AG09309 (cell line): ENCODE data around the gene GCNT3.

Experiments
- DNase-seq: peaks from one replicate; pipeline ENCODE4 v3.0.0-alpha.2; 2010; ENCODE audit warnings: low read depth
- H3K4me3 ChIP-seq: 2 replicates; pipeline ENCODE4 v1.5.1; 2011; ENCODE audit warnings: mild to moderate bottlenecking, low read depth, low read length, moderate library complexity; ENCODE audit not compliant: control insufficient read depth
- TF ChIP-seq, protein P1 (sequence below): IDR thresholded peaks from 2 replicates; pipeline ENCODE4 v1.5.1; 2011; ENCODE audit warnings: mild to moderate bottlenecking, low read depth, low read length, inconsistent platforms; ENCODE audit not compliant: insufficient read depth, control insufficient read depth; ENCODE audit errors: missing control alignments

The GCNT3 gene

DNA sequence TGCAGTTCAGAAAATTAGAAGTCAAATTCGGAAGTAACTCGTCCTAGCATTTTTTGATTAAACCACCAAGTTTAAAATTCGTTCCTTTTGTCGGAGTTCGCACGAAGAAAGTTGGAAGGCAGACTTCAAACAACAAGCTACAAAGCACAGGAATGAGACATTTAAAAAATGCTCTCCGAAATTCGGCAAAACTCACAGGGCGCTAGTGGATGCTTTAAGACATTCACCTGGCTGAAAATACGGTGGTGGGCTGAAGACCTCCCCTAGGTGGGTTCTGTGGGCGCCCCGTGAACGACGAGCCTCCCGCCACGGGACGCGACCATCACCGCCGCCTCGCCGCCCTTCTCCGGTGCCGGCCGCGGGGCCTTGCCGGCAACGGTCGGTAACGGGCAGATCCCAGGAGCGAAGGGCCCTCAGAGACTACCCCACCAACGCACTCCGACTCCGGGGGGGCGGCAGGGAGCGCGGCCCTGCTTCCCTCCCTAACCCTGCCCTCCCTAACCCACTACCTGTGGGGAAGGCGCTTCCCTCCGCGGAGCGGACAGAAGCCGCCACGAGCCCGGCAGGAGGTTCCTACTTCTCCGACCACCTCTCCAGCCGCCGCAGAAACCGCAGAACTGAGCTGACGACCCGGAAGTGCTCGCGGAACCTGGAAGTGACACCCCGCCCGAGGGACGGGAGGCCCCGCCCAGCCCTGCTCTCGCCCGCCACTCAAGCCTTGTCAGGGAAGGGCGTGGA is 45.5 kb downstream of the GCNT3 start, which contains the start of gene GTF2A2:
TSS of gene GTF2A2 (minus strand) at position 619 of the 738 bp plus-strand sequence. CDS start 5,238 bp downstream, outside the sequence.
- peak; percentile 57 for DNase-seq
- TF ChIP-seq, protein P1, sequence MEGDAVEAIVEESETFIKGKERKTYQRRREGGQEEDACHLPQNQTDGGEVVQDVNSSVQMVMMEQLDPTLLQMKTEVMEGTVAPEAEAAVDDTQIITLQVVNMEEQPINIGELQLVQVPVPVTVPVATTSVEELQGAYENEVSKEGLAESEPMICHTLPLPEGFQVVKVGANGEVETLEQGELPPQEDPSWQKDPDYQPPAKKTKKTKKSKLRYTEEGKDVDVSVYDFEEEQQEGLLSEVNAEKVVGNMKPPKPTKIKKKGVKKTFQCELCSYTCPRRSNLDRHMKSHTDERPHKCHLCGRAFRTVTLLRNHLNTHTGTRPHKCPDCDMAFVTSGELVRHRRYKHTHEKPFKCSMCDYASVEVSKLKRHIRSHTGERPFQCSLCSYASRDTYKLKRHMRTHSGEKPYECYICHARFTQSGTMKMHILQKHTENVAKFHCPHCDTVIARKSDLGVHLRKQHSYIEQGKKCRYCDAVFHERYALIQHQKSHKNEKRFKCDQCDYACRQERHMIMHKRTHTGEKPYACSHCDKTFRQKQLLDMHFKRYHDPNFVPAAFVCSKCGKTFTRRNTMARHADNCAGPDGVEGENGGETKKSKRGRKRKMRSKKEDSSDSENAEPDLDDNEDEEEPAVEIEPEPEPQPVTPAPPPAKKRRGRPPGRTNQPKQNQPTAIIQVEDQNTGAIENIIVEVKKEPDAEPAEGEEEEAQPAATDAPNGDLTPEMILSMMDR, result no peak
- H3K4me3 ChIP-seq, result peak within 1 kb of the TSS; percentile 83

DNA sequence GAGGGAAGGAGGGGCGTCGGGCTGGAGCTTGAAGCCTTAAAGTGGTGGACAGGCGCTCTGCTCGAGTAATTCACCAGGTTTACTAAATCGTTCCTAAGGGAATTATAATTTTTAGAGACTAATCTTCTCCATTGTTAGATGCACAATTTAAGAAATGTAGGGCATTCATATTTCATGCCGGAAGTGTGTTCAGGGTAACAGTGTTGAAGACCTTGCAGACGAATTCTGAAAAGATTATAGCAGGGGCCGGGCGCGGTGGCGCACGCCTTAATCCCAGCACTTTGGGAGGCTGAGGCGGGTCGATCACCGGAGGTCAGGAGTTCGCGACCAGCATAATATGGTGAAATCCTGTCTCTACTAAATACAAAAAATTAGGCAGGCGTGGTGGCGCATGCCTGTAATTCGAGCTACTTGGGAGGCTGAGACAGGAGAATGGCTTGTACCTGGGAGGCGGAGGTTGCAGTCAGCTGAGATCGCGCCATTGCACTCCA is 46.1 kb downstream of the GCNT3 start:
- no peak for DNase-seq
- peak overlapping the region; percentile 83 for H3K4me3 ChIP-seq
- TF ChIP-seq, protein P1, result no peak

DNA sequence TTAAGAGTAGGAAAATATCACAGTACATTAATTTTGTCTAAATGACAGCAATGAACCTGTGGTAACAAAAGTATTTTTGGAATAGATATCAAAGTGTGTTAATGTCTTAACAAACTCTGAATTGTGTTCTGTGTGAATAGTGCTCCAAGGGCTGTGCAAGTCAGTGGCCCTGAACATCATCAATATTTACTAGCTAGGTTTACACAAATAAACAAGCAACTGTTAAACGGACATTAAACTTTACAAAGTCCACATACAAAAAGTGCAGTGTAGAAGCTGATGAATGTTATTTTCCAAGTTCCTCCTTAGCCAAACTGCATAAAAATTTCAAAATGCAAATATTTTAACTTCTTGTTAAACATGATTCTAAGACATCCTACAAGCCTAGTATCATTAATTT is 47.8 kb downstream of the GCNT3 start:
- TF ChIP-seq, protein P1, result no peak
- no peak overlapping the region for H3K4me3 ChIP-seq
- no peak for DNase-seq

DNA sequence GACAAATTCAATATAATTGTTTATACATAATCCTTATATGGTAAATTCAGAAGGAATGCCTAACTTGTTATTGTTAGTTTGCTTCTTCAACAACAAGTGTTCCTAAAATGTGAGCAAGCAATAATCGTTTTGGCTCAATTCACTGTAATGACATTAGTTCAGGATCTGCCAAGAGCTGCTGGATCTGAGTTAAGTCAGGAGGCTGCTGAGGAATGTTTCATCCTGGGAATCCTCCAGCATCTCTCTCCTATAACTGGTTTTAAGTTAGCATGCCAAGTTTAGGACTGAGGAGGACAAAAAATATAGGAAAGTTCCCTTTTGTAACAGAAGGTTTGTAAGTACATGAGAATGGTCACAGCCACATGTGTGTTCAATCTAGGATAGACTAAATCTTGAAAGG is 50.7 kb downstream of the GCNT3 start:
- DNase-seq, result peak; percentile 23
- TF ChIP-seq, protein P1, result no peak
- H3K4me3 ChIP-seq, result no peak overlapping the region

DNA sequence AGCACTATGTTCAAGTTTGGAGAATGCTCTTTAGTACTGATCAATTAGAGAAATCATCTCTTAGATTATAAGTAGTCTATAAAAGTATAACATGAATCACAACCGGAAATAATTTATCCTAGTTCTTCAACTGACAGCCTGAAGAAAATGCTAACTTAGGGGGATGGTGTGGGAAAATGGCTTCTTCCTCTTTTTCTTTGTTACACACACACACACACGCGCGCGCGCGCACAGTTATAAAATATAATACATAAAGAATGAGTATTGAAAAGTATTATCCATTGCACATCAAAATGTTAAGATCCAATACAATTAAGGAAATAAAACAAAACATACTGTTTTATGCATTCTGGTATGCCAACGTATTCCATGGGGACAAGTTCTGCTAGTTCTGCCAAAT is 57.0 kb downstream of the GCNT3 start:
- no peak for DNase-seq
- no peak overlapping the region for H3K4me3 ChIP-seq
- TF ChIP-seq, protein P1, result no peak
